HEK293 (cell line): Measurements from ENCODE around the gene DSE.

Experiments used
- CTCF ChIA-PET: fragments of 350-600 bp; formaldehyde crosslinking; extraction: SDS; loops from one replicate; lab custom pipeline; 2021; ENCODE audit warnings: antibody characterized with exemption; lab: Yijun Ruan, JAX
- POLR2A ChIA-PET: fragments of 300-600 bp; formaldehyde crosslinking; extraction: SDS; loops from one replicate; lab custom pipeline; 2020; ENCODE audit warnings: antibody characterized with exemption, inconsistent platforms; lab: Yijun Ruan, JAX
- H3K27ac ChIP-seq: fragments of 200-500 bp; sonication (Bioruptor generic); 2 replicates; pipeline ENCODE4 v1.5.1; 2014; ENCODE audit warnings: low read depth, low read length, control low read depth, inconsistent platforms; ENCODE audit errors: extremely low read depth
- H3K36me3 ChIP-seq, 2 experiments: fragments of 200-500 bp in 1 of 2; sonication (Bioruptor generic) in 1 of 2; 1 replicate in 1 of 2; 2 replicates in 1 of 2; pipeline ENCODE4 v1.5.1; 2014 to 2017; ENCODE audit warnings: inconsistent platforms in 2 of 2, low read length in 2 of 2; ENCODE audit not compliant: control insufficient read depth in 2 of 2, insufficient read depth in 1 of 2
- H3K4me1 ChIP-seq: fragments of 200-500 bp; sonication (Bioruptor generic); 2 replicates; pipeline ENCODE4 v1.5.1; 2014; ENCODE audit warnings: mild to moderate bottlenecking, low read length, inconsistent platforms; ENCODE audit not compliant: control insufficient read depth, insufficient read depth
- H3K4me3 ChIP-seq: 2 replicates; pipeline ENCODE4 v1.5.1; 2011; ENCODE audit warnings: low read depth, mild to moderate bottlenecking, control low read depth, low read length, moderate library complexity
- H3K9me3 ChIP-seq: fragments of 200-500 bp; sonication (Bioruptor generic); 2 replicates; pipeline ENCODE4 v1.5.1; 2014; ENCODE audit warnings: low read depth, low read length, inconsistent platforms; ENCODE audit not compliant: control insufficient read depth, insufficient read depth
- KLF1 ChIP-seq: fragments of 450-650 bp; formaldehyde crosslinking; IDR thresholded peaks from 2 replicates; pipeline ENCODE4 v1.5.1; 2016; ENCODE audit warnings: missing biosample characterization, missing genetic modification characterization
- ZEB2 ChIP-seq: fragments of 450-650 bp; formaldehyde crosslinking; IDR thresholded peaks from 2 replicates; pipeline ENCODE4 v1.5.1; 2016; ENCODE audit warnings: missing biosample characterization, missing genetic modification characterization
- ZNF114 ChIP-seq: fragments of 450-650 bp; formaldehyde crosslinking; IDR thresholded peaks from 2 replicates; pipeline ENCODE4 v1.5.0; 2017; ENCODE audit warnings: missing biosample characterization, missing genetic modification characterization
- ZNF146 ChIP-seq: fragments of 450-650 bp; formaldehyde crosslinking; IDR thresholded peaks from 2 replicates; pipeline ENCODE4 v1.5.1; 2016; ENCODE audit warnings: missing biosample characterization, missing genetic modification characterization
- ZNF223 ChIP-seq: fragments of 450-650 bp; formaldehyde crosslinking; IDR thresholded peaks from 2 replicates; pipeline ENCODE4 v1.5.1; 2016; ENCODE audit warnings: missing biosample characterization, missing genetic modification characterization
- ZNF266 ChIP-seq: fragments of 450-650 bp; formaldehyde crosslinking; IDR thresholded peaks from 2 replicates; pipeline ENCODE4 v1.5.1; 2016; ENCODE audit warnings: missing biosample characterization, missing genetic modification characterization, low read depth
- ZNF302 ChIP-seq: fragments of 450-650 bp; formaldehyde crosslinking; IDR thresholded peaks from 2 replicates; pipeline ENCODE4 v1.5.1; 2016; ENCODE audit warnings: missing biosample characterization, missing genetic modification characterization, low read depth
- ZNF394 ChIP-seq: fragments of 450-650 bp; formaldehyde crosslinking; IDR thresholded peaks from 2 replicates; pipeline ENCODE4 v1.5.1; 2016; ENCODE audit warnings: missing biosample characterization, missing genetic modification characterization, mild to moderate bottlenecking, moderate library complexity, borderline replicate concordance
- ZNF416 ChIP-seq: fragments of 450-650 bp; formaldehyde crosslinking; IDR thresholded peaks from 2 replicates; pipeline ENCODE4 v1.5.1; 2016; ENCODE audit warnings: missing biosample characterization, missing genetic modification characterization
- ZNF433 ChIP-seq: fragments of 450-650 bp; formaldehyde crosslinking; IDR thresholded peaks from 2 replicates; pipeline ENCODE4 v1.5.1; 2016; ENCODE audit warnings: missing biosample characterization, missing genetic modification characterization, low read depth
- ZNF501 ChIP-seq: fragments of 450-650 bp; formaldehyde crosslinking; IDR thresholded peaks from 2 replicates; pipeline ENCODE4 v1.5.1; 2016; ENCODE audit warnings: missing biosample characterization, missing genetic modification characterization
- ZNF549 ChIP-seq: fragments of 450-650 bp; IDR thresholded peaks from 2 replicates; pipeline ENCODE4 v1.5.1; 2018; ENCODE audit warnings: missing biosample characterization, missing genetic modification characterization, mild to moderate bottlenecking, inconsistent platforms, moderate library complexity
- ZNF561 ChIP-seq: fragments of 450-650 bp; IDR thresholded peaks from 2 replicates; pipeline ENCODE4 v1.5.1; 2018; ENCODE audit warnings: missing biosample characterization, missing genetic modification characterization, borderline replicate concordance
- ZNF600 ChIP-seq: fragments of 450-650 bp; formaldehyde crosslinking; IDR thresholded peaks from 2 replicates; pipeline ENCODE4 v1.5.1; 2016; ENCODE audit warnings: missing biosample characterization, missing genetic modification characterization
- ZNF610 ChIP-seq: fragments of 450-650 bp; formaldehyde crosslinking; IDR thresholded peaks from 2 replicates; pipeline ENCODE4 v1.5.1; 2016; ENCODE audit warnings: missing biosample characterization, missing genetic modification characterization, borderline replicate concordance
- ZNF658 ChIP-seq: fragments of 450-650 bp; formaldehyde crosslinking; IDR thresholded peaks from 2 replicates; pipeline ENCODE4; 2016; ENCODE audit warnings: missing biosample characterization, missing genetic modification characterization
- ZNF664 ChIP-seq: fragments of 450-650 bp; formaldehyde crosslinking; IDR thresholded peaks from 2 replicates; pipeline ENCODE4 v1.5.1; 2016; ENCODE audit warnings: missing biosample characterization, missing genetic modification characterization
- TF ChIP-seq, protein P1 (sequence below): fragments of 450-650 bp; formaldehyde crosslinking; IDR thresholded peaks from 2 replicates; pipeline ENCODE4 v1.5.1; 2016; ENCODE audit warnings: missing biosample characterization, missing genetic modification characterization
- TF ChIP-seq, protein P2 (sequence below): fragments of 450-650 bp; IDR thresholded peaks from 2 replicates; pipeline ENCODE4 v1.5.1; 2018; ENCODE audit warnings: missing biosample characterization, mild to moderate bottlenecking, missing genetic modification characterization
- TF ChIP-seq, protein P3 (sequence below): fragments of 450-650 bp; formaldehyde crosslinking; IDR thresholded peaks from 2 replicates; pipeline ENCODE4 v1.5.1; 2017; ENCODE audit warnings: missing biosample characterization, missing genetic modification characterization
- TF ChIP-seq, protein P4 (sequence below): fragments of 450-650 bp; formaldehyde crosslinking; IDR thresholded peaks from 2 replicates; pipeline ENCODE4 v1.5.1; 2016; ENCODE audit warnings: missing biosample characterization, missing genetic modification characterization, borderline replicate concordance
- TF ChIP-seq, protein P5 (sequence below): fragments of 450-650 bp; formaldehyde crosslinking; IDR thresholded peaks from 2 replicates; pipeline ENCODE4 v1.5.1; 2016; ENCODE audit warnings: missing biosample characterization, missing genetic modification characterization
- TF ChIP-seq, protein P6 (sequence below): sonication (generic); formaldehyde crosslinking; IDR thresholded peaks from 2 replicates; pipeline ENCODE4 v1.8.1; 2022; ENCODE audit warnings: mild to moderate bottlenecking, moderate library complexity, missing genetic modification reagents

Gene DSE

DNA sequence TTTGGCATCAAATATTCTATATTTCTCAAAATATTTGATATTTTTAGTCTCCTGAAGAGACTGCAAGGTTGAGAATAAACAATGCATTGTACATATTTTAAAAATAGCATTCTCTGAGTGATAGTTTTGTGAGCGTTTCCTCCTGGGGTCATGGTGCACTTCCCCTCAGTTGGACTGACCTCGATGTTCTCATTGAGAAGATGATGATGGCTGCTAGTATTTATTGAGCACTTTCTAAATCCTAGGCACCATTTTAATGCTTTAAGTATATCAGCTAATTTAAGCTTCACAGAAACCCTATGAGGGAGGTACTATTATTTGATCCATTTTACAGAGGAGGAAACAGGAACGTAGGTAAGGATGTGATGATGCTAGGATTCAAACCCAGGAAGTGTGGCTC is 18.2 kb downstream of the DSE start:
- no peak overlapping the region for H3K4me3 ChIP-seq
- TF ChIP-seq ZNF223: no peak
- TF ChIP-seq ZNF114: no peak
- peak; percentile 64; the same call in 1 of the 2 replicates for TF ChIP-seq ZNF664 (tag by site-specific recombination)
- TF ChIP-seq, protein P1, sequence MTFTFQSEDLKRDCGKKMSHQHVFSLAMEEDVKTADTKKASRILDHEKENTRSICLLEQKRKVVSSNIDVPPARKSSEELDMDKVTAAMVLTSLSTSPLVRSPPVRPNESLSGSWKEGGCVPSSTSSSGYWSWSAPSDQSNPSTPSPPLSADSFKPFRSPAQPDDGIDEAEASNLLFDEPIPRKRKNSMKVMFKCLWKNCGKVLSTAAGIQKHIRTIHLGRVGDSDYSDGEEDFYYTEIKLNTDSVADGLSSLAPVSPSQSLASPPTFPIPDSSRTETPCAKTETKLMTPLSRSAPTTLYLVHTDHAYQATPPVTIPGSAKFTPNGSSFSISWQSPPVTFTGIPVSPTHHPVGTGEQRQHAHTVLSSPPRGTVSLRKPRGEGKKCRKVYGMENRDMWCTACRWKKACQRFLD: no peak
- ChIA-PET CTCF (interaction anchor here (0.6 to 1.2 kb wide), 7 partner anchors 13 to 182 kb away, joined by 3 to 5 read pairs (median 3); partner anchors contain the start of gene RWDD1), POLR2A (interaction anchor here (0.7 to 1.3 kb wide), 2 partner anchors 11 to 18 kb away, joined by 3 to 6 read pairs; partner anchors contain the start of gene DSE)
- no peak overlapping the region for H3K27ac ChIP-seq
- H3K36me3 ChIP-seq: no peaks in the 10 kb centered on the region
- no peaks in the 10 kb centered on the region for H3K9me3 ChIP-seq
- peaks cover 26% of the 10 kb centered on the region for H3K4me1 ChIP-seq

DNA sequence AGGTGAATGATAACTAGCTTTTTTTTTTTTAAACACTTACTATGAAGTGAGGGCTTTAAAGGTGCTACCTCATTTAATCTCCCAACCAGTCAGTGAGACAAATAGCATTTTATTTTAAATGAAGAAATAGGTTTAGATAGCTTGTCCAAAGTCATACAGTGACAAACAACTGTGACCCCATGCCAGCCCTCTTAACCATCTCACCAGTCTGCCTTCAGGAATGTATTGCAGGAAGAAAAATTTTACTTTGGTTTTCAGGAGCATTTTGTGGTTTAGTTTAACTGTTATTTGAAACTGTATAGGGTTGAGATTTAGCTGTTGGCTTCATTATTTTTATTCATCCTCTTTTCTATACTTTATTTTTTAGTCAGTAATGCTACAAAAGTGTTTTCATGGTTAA is 18.6 kb downstream of the DSE start:
- Histone ChIP-seq H3K4me3 (no peak overlapping the region), H3K27ac (no peak overlapping the region), H3K36me3 (no peaks in the 10 kb centered on the region), H3K4me1 (peaks cover 25% of the 10 kb centered on the region)
- no peak for TF ChIP-seq ZEB2 (tag by site-specific recombination)
- TF ChIP-seq, protein P2, sequence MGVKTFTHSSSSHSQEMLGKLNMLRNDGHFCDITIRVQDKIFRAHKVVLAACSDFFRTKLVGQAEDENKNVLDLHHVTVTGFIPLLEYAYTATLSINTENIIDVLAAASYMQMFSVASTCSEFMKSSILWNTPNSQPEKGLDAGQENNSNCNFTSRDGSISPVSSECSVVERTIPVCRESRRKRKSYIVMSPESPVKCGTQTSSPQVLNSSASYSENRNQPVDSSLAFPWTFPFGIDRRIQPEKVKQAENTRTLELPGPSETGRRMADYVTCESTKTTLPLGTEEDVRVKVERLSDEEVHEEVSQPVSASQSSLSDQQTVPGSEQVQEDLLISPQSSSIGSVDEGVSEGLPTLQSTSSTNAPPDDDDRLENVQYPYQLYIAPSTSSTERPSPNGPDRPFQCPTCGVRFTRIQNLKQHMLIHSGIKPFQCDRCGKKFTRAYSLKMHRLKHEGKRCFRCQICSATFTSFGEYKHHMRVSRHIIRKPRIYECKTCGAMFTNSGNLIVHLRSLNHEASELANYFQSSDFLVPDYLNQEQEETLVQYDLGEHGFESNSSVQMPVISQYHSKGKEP (tag by site-specific recombination): no peak
- TF ChIP-seq, protein P3, sequence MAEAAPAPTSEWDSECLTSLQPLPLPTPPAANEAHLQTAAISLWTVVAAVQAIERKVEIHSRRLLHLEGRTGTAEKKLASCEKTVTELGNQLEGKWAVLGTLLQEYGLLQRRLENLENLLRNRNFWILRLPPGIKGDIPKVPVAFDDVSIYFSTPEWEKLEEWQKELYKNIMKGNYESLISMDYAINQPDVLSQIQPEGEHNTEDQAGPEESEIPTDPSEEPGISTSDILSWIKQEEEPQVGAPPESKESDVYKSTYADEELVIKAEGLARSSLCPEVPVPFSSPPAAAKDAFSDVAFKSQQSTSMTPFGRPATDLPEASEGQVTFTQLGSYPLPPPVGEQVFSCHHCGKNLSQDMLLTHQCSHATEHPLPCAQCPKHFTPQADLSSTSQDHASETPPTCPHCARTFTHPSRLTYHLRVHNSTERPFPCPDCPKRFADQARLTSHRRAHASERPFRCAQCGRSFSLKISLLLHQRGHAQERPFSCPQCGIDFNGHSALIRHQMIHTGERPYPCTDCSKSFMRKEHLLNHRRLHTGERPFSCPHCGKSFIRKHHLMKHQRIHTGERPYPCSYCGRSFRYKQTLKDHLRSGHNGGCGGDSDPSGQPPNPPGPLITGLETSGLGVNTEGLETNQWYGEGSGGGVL (tag by site-specific recombination): no peak
- TF ChIP-seq ZNF600 (tag by site-specific recombination): no peak
- TF ChIP-seq ZNF501 (tag by site-specific recombination): no peak
- no peak for TF ChIP-seq ZNF561 (tag by site-specific recombination)
- TF ChIP-seq ZNF302 (tag by site-specific recombination): no peak
- TF ChIP-seq ZNF266 (tag by site-specific recombination): no peak
- TF ChIP-seq ZNF433 (tag by site-specific recombination): no peak
- TF ChIP-seq ZNF549 (tag by site-specific recombination): no peak
- TF ChIP-seq KLF1 (tag by site-specific recombination): no peak
- no peak for TF ChIP-seq ZNF658 (tag by site-specific recombination)
- no peak for TF ChIP-seq ZNF610 (tag by site-specific recombination)
- TF ChIP-seq ZNF223: no peak
- no peak for TF ChIP-seq ZNF394
- TF ChIP-seq, all 188 proteins: peak for 0
- ChIA-PET CTCF (interaction anchor here (0.6 to 1.2 kb wide), 6 partner anchors 14 to 182 kb away, joined by 3 to 5 read pairs (median 3); partner anchors contain the start of gene RWDD1), POLR2A (interaction anchor here (0.7 to 1.3 kb wide), 2 partner anchors 11 to 18 kb away, joined by 3 to 6 read pairs; partner anchors contain the start of gene DSE)
- no peaks in the 10 kb centered on the region for H3K9me3 ChIP-seq

DNA sequence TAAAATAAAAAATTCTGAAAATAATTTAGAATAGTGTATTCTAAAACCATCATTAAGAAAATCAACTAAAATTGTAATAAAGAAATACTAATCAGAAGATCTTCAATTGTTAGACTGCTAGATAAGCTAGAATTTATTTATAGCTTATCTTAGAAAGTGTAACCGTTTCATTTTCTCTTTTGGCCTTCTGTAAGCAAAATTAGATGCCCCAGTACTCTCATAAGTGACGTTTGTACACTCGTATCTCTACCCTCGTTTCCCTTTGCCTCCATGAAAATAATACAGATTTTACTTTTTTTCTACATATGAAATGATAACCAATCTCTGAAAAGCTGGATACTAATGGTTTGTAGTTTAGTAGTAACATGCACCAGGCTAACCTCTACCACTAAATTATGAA is 19.8 kb downstream of the DSE start:
- CTCF ChIA-PET: interaction anchor here (0.9 to 2.4 kb wide), 2 partner anchors 103 to 142 kb away, joined by 3 to 7 read pairs; no protein-coding TSS in a partner anchor
- Histone ChIP-seq H3K9me3 (no peaks in the 10 kb centered on the region), H3K4me1 (peaks cover 14% of the 10 kb centered on the region), H3K4me3 (no peak overlapping the region), H3K27ac (no peak overlapping the region), H3K36me3 (no peaks in the 10 kb centered on the region)
- POLR2A ChIA-PET: no interaction called here
- TF ChIP-seq, protein P4, sequence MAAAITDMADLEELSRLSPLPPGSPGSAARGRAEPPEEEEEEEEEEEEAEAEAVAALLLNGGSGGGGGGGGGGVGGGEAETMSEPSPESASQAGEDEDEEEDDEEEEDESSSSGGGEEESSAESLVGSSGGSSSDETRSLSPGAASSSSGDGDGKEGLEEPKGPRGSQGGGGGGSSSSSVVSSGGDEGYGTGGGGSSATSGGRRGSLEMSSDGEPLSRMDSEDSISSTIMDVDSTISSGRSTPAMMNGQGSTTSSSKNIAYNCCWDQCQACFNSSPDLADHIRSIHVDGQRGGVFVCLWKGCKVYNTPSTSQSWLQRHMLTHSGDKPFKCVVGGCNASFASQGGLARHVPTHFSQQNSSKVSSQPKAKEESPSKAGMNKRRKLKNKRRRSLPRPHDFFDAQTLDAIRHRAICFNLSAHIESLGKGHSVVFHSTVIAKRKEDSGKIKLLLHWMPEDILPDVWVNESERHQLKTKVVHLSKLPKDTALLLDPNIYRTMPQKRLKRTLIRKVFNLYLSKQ: no peak
- TF ChIP-seq, protein P5, sequence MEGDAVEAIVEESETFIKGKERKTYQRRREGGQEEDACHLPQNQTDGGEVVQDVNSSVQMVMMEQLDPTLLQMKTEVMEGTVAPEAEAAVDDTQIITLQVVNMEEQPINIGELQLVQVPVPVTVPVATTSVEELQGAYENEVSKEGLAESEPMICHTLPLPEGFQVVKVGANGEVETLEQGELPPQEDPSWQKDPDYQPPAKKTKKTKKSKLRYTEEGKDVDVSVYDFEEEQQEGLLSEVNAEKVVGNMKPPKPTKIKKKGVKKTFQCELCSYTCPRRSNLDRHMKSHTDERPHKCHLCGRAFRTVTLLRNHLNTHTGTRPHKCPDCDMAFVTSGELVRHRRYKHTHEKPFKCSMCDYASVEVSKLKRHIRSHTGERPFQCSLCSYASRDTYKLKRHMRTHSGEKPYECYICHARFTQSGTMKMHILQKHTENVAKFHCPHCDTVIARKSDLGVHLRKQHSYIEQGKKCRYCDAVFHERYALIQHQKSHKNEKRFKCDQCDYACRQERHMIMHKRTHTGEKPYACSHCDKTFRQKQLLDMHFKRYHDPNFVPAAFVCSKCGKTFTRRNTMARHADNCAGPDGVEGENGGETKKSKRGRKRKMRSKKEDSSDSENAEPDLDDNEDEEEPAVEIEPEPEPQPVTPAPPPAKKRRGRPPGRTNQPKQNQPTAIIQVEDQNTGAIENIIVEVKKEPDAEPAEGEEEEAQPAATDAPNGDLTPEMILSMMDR (tag by site-specific recombination): no peak
- no peak for TF ChIP-seq ZNF146
- no peak for TF ChIP-seq ZNF658 (tag by site-specific recombination)
- no peak for TF ChIP-seq ZNF416 (tag by site-specific recombination)
- TF ChIP-seq, protein P6, sequence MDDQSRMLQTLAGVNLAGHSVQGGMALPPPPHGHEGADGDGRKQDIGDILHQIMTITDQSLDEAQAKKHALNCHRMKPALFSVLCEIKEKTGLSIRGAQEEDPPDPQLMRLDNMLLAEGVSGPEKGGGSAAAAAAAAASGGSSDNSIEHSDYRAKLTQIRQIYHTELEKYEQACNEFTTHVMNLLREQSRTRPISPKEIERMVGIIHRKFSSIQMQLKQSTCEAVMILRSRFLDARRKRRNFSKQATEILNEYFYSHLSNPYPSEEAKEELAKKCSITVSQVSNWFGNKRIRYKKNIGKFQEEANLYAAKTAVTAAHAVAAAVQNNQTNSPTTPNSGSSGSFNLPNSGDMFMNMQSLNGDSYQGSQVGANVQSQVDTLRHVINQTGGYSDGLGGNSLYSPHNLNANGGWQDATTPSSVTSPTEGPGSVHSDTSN (CRISPR knock-in tag): no peak
